Esophagus squamous epithelium (tissue), 4 donors: Measurements from ENCODE around the gene NR4A1.

Source experiments
- CTCF ChIP-seq, 6 experiments: fragments of 450-650 bp in 4 of 6; fragments of 200-600 bp in 2 of 6; sonication (generic) in 2 of 6; IDR thresholded peaks; one replicate each; pipeline ENCODE4 v1.5.1; 2016 to 2019; ENCODE audit warnings: antibody characterized with exemption in 6 of 6, mild to moderate bottlenecking in 4 of 6, moderate library complexity in 4 of 6
- POLR2A ChIP-seq, 4 donors: fragments of 450-650 bp; IDR thresholded peaks; one replicate each; pipeline ENCODE4 v1.6.1; 2017; ENCODE audit warnings: antibody characterized with exemption in 4 of 4, mild to moderate bottlenecking in 4 of 4, moderate library complexity in 3 of 4

- no peak for TF ChIP-seq POLR2A (IDR thresholded peaks at IDR 0.05)
- no peak for TF ChIP-seq CTCF (IDR thresholded peaks at IDR 0.05)
Measured at GRCh38 chr12:52041695-52042123, 9.5 kb upstream of the NR4A1 start.
